CD4-positive, alpha-beta T cell treated with Interleukin-2 at 100 ng/mL for 4 hours (primary cell): ENCODE data around the gene ABCA1.
"Not testable (repeated sequence)": the region's sequence is repeated elsewhere in the genome, so short reads cannot be mapped to it uniquely, and the experiment has no call there.

Experiments used
- DNase-seq: peaks from one replicate; pipeline ENCODE4 v3.0.0-alpha.2; 2020; ENCODE audit warnings: low spot score

The ABCA1 gene

DNA sequence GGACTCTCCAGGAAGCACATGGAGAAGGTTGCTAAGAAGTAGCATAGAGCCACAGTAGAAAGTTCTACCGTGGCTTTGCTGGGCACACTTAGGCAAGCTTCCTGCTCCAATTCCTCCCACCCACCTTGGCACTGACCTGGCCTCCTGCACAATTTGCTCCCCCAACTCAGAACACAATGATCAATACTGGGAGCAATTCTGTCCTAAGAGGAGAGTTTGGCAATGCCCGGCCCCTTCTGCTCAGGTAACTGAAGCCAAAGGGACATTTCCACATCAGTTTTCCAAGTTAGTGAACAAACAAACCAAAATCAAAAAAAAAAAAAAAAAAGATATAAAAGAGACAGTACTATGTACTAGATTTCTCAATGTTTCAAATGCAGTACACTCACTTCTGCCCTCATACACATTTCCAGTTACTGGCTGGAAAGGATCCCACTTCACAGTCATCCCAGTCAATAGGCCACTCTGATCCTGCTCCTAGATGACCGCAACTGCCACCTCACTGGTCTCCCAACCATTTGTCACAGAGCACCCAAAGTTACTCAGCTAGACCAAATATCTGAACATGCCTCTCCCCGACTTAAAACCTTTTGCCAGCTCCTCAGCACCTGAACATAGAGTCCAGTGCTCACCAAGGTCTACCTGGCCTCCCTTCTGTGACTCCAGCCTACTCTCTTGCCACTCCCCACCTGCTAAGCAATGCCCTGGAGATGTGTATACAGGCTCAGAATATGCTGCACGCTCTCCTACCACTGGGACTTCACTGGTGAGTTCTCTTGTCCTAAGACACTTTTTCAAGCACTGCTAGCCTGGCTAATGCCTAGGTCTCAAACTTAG is 21.3 kb downstream of the ABCA1 start:
- DNase-seq = no peak

DNA sequence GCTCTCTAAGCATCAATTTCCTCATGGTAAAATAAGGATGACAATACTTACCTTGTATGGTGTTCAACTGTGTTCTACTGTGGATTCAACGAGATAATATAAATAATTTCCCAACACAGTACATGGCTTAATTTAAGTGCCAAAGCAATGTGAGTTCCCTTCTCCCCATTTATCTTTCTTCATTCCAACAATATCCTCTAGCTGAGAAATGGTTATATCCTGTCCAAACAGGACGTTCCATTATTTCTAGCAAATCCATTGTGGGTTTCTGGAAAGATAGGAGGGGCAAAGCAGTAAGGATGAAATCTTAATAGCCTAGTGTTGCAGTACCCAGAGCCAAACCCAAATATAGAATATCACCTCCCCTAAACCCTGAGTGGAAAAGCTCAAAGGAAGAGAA is 22.0 kb downstream of the ABCA1 start:
- no peak for DNase-seq

DNA sequence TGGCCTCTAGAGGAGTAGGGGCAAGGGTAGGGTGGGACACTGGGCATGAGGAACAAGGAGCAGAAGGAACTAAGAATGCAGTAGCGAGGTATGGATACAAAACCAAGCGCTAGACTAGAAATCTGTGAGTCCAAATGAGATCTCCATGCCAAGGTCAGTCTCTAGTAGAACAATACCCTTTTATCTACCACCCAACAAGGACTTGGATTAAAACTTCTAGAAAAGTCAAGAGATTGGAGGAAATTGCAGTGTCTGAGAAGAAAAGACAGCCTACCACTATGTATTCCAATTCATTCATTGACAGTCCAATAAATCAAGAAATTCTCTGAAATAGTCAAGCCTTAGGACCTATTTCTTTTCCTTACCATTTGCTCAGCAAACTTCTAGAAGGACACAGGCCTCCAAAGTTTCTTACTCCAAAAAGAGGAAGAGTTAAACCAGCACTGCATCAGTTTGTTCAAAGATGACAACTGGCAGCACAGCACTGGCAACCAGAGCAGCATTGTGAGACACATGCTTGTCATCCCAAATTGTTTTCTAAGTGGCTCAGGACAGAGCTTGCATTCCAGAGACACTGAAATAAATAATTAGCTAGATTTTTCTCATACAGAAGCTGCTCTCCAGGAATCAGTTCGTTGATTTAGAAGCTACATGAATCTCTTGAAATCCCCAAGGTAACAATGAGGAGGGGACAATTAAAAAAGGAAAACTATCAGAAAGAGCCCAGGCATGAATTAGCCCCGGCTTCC is 22.6 kb downstream of the ABCA1 start:
- DNase-seq = no peak

DNA sequence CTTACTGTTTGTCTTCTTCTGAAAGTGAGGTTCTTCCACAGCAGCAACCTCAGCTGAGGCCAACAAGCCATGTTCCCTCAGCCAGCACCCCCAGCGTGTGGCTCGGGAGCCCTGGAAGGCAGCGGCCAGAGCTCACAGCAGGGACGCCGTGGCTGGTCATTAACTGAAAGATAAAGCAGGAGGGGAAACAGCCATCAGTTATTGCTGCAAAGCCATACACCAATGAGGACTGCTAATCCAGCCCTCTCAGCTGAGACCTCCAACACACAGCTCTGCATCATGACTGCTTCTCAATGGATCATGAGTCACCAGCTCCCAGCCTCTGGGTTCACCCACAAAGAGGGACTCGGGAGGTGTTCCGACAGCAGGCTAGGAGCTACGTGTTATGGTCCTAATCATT is 24.3 kb downstream of the ABCA1 start:
- DNase-seq = no peak

DNA sequence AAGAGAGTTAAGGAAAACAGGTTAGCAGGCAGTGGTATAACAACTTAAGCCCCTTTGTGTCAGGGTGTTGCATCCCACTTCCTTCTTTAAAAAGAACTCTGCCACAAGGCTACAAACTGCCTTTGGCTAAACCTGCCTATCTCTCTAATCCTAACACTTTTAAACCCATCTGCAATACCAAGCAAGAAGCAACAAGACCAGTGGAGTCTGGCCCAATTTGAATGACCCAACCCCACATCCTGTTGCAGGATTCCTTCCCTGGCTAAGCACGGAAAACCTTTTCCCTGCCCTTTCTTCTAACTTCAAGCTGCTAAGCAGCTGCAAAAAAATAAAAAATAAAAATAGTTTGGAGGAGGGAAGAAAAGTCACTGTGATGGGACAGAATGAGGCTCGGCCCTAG is 27.1 kb downstream of the ABCA1 start:
- no peak for DNase-seq

DNA sequence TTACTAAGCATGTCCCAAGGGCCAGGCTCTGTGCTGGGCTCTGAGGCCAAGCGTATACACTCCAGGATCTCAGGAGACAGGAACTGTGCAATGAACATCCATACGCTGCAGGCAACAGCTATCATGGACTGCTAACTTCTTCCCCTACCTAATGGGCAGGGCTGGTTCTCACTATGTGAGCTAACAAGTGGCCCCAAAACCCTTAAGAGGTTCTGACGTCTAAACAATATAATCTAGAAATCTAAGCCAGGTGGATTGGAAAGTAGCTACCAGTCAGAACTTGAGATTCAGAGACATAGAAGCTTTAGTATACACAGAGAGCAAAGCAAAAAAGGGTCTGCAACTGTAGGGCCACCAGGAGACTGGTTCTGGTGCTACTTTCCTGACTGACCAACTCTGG is 27.6 kb downstream of the ABCA1 start:
- no peak for DNase-seq

DNA sequence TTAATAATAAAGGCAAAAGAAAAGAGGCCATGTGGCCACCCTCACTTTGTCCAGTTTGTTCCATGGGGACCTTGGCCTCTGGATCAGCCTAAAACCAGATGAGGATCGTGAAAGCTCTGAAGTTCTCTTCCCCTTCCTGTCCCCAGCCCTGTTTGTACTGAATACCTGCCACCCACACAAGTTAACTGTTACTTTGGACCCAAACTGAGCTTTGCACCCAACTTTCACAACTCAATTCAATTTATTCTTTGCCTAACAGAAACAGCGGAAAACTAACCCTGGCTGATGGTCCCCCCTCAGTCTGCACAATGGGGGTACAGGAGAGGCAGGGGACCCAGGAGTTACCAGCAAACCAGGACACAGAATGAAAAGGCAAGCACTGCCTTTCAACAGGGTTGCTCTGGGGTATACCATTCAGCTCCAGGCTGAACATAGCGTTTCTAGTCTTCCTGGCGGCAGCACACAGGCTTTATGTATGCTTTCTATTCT is 28.2 kb downstream of the ABCA1 start:
- DNase-seq = no peak

DNA sequence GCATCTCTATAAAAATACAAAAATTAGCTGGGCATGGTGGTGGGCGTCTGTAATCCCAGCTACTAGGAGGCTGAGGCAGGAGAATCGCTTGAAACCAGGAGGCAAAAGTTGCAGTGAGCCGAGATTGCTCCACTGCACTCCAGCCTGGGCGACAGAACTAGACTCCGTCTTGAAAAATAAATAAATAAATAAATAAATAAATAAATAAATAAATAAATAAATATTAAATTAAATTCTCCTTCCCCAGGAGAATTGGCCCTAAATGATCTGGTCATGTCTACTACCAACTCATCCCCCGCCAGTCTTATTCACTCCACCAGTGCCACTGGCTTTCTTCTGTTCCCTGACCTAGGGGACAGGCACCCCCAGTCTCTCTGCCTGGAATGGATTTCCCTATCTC is 29.6 kb downstream of the ABCA1 start:
- DNase-seq = not testable (repeated sequence)

DNA sequence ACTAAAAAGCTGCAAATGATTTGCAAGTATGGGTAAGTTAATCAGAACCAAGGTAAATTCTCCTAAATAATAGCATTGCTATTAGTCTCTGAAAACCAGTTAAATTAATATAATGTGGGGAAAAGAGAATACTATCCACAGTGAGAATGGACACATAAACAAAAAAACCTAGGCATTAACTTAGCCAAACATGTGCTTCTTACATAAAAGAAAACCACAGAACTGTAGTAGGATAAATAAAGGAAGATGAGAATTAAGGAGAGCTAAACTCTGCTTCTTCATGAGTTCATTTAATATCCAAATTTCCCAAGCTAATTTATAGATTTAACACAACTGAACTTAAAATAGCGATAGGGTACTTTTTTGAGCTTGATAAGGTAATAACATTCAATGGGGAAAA is 31.8 kb downstream of the ABCA1 start:
- no peak for DNase-seq

DNA sequence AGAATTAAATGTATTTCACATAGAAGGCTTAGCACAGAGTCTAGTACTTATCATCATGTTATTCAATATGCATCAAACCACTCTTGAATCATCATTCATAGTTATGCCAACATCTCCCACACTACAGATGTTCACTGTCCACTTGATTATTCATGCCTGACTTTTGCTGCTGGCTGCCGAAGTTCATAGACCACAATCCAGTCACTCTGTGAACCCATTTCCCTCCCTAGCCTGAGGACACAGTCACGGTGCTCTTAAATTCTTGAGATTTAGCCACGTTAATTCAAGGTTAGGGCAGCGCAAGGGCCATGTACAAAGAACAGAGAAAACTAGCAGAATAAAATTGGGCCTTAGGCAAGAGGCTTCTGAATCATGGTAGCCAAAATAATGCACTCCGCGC is 32.4 kb downstream of the ABCA1 start:
- no peak for DNase-seq

DNA sequence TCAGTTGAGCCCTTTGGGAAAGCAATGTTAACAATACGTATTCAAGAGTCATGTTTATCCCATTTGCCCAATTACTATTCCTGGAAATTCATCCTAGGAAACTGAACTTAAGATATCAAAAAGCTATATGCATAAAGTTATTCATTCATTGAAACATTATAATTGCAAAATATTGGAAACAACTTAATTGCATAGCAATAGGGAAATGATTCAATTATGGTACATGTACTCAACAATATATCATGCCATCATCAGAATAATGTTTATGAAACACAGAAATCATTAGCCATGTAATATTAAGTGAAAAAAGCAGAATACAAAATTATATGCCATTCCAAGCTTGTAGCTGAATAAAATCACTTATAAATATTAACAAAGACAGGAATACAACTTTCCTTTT is 35.3 kb downstream of the ABCA1 start:
- DNase-seq = no peak

DNA sequence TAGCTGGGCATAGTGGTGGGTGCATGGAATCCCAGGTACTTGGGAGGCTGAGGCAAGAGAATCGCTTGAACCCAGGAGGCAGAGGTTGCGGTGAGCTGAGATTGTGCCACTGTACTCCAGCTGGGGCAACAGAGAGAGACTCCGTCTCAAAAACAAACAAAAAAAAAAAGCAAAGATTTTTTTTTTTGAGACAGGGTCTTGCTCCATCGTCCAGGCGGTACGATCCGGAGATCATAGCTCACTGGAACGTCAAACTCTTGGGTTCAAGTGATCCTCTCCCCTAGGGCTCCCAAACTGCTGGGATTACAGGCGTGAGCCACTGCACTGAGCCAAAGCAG is 37.6 kb downstream of the ABCA1 start:
- no peak for DNase-seq

DNA sequence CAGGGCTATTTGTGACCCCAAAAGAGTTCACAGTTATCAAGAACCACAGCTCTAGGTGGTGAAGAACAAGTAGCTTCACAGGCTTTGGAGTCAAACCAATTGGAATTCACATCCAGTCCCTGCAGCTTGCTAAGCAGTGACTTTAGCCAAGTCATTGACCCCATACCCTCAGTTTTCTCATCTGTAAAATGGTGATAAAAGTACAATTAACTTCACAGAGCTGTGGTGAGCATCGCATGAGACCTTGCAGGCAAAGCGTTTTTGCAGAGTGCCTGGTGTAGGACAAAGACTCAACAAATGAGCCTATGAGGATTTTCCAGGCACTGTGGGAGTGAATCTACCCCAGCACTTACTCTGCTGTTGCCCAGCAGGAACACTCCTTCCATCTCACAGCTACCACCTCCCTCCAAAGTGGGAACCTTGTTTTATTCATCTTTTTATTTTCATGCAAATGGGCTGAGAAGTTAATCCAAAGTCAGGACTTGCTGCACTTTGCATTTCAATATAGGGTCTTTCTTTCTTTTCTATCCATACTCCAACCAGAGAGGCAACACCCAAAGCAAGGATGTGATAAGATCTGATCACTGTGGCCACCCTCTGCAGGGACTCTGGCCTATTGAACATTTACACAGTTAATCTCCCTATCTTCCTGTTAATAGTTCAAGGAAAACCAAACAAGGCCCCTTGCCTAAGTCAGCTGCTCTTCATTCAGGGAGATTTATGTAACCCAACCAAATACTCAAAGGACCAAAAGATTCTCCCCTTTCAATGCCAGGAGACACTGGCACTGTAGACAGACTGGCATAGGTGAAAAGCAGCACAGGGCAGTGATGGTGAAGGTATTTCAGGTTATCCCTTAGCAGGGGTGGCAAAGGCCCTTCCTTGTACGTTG is 41.9 kb downstream of the ABCA1 start:
- no peak for DNase-seq

DNA sequence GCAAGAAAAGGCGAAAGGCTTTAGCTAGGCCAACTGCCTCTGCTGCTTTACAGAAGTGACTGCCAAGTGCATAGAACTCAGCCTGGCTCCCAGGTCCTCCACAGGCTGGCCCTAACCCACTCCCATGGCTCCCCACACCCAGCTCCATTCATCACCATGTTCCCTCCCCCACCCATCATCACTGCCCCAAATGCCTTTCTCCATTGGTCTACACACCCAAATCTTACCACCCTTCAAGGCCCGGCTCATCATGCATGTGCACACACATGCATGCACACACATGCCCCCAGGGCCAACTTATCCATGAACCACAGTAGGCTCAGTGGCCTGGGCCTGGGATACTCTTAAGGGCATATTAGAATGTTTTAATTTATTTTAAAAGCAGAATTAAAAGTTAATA is 44.8 kb downstream of the ABCA1 start:
- no peak for DNase-seq

DNA sequence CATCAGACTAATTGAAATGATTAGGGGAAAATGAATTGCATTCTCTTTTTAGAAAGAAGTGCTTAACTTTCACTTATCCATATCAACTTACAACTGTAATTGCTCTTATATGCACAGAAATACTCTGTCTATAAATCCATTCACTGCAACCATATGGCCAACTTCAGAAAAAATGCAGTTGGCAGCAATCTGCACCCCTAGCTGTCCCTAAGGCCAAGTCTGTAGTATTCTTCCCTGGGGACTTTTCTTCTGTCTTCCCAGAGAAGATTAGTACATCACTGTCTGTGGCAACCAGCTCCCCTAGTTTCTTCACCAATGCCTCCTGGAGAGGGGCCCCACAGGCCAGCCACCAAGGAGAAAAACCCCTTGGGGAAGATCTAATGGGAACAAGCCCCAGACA is 45.4 kb downstream of the ABCA1 start:
- DNase-seq = no peak

DNA sequence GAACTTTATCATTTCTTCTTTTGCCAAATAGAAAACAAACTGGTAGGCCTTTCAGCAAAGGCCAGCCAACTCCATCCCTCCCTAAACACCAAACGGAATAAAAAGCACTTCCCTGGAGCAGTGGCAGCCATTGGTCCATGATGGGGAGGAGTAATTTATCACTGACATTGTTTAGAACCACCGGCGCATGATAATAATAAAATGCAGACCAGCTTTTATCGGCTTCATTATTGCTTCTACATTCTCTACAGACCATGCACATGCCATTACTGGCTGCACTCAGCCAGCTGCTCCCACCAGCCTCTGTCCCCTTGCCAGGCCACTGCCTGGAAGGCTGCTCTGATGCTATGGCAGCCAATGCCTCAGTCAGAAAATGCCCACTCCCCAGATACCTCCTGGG is 45.9 kb downstream of the ABCA1 start:
- DNase-seq = no peak

DNA sequence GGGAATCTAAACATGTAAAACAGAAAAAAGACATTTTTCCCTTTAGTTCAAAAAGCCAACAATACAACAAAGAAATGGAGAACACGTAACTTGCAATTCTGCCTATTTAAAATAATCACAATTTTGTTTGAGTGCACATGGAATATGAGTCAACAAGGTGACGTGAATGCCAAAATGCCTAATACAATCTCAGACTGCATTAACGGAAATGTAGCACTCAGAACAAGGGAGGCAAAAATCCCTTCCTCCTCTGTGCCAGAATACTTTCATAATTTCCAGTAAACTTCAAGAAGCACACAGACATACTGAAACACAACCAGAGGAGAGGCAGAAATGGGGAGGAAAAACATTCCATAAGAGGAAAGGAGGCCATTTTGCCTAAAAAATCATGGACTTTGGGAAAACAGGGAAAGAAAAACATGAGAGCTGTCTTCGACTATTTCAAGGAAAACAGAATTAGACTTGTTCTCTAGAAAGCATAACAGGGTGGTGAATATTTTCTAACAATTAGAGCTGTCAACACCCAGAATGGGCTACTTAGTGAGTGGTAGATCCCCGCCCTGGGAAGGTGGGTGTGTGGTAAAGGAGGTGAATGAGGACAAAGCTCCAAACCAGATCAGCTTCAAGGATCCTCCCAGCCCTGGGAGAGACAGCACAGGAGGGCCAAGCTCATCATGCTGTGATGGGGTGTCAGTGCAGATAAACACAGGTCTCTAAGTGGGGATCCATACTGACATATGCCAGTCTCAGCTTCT is 48.2 kb downstream of the ABCA1 start:
- no peak for DNase-seq

DNA sequence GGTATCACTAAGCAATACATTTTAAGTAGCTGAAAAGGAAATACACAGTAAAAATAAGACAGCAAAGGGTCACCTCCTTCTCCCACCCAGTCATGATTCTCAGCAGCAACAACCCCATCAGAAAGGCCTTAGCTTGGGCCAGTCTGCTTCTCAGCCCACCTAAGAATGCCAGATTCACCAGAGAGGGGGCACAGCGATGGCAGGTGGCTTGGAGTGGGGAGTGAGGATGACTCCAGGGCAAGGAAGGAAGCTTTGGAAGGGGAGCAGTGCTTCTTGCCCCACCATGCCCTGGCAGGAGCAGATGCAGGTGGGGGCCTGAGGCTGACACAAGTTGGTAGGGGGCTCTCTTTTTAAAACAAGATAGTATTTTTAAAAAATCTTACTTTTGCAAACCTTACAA is 51.4 kb downstream of the ABCA1 start:
- no peak for DNase-seq

DNA sequence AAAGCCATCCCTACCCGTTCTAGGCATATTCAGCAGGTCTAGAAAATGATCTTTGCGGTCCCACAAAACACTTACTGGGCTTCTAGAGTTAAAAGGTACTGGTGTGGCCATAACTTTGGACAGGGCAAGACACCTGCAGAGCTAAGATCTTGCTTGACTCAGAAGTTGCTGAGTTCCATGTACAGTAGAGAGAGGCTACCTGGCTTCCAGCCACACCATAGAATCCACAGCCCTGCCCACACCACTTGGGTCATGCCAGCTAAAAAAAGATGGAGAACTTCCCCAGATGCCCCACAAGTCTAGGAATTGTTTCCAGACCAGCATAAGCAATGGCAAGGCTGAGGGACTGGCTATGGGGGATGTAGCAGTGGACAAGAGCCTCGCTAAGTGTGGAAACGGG is 52.1 kb downstream of the ABCA1 start:
- no peak for DNase-seq

DNA sequence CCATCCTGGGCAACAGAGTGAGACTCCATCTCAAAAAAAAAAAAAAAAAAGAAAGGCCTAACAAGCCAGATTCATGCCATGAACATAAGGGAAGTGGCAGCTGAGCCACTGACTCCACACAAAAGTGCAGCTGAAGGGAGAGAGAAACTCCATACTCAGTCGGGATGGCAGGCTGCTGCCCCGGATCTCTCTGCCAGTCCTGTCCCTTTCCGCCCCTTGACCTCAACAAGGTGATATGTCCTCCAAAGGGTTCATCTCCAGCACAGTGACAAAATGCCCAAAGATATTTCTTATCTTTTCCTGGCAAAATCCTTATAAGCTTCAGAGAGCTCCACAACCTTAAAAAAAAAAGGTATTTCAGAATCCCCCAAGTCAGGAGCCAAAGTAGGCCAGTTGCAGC is 52.6 kb downstream of the ABCA1 start:
- DNase-seq = no peak

DNA sequence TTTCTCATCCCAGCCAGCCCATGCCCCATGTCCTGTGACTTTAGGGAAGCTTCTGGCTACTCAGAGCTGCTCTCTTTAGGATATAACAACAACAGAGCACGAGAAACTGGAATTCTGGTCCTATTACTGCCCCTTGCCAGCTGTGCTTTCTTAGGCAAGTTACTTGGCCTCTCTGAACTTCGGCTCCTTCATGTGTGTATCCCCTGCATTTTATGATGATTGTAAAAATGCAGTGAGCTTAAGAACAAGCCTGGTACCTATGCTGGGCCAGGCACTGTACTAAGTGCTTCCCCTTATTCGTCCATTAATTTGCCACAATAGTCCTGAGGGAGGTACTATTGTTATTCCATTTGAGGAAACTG is 54.5 kb downstream of the ABCA1 start:
- DNase-seq = no peak
